GM23338 (cell line): Measurements from ENCODE around the gene DPF1. TPM values are rescaled to one million over a fixed set of nuclear protein-coding genes. Genes with fewer than 3 reads are reported as not detected.

ENCODE experiments used
- ATAC-seq: fragments of 200-7000 bp; cut with Tn5 transposase; 3 replicates; pipeline ENCODE4 v1.9.1; 2020
- DNase-seq: peaks from one replicate; pipeline ENCODE4 v3.0.0-alpha.2; 2015; ENCODE audit warnings: low spot score
- H2AFZ ChIP-seq: fragments of 200-600 bp; sonication (generic); 2 replicates; pipeline ENCODE4 v1.8.0; 2016; ENCODE audit warnings: antibody characterized with exemption, mild to moderate bottlenecking, moderate library complexity
- H3F3A ChIP-seq: fragments of 200-600 bp; sonication (generic); replicated peaks from 2 replicates; pipeline ENCODE4 v1.8.0; 2017; ENCODE audit warnings: antibody characterized with exemption, mixed run types, low read depth
- H3K27ac ChIP-seq: fragments of 200-600 bp; sonication (generic); 2 replicates; pipeline ENCODE4 v1.6.1; 2016; ENCODE audit warnings: low read depth
- H3K27me3 ChIP-seq: fragments of 200-600 bp; sonication (generic); 2 replicates; pipeline ENCODE4 v1.8.0; 2016; ENCODE audit warnings: mild to moderate bottlenecking, mixed run types, moderate library complexity; ENCODE audit not compliant: insufficient read depth
- H3K36me3 ChIP-seq: fragments of 200-600 bp; sonication (generic); 2 replicates; pipeline ENCODE4 v1.8.0; 2016; ENCODE audit warnings: mild to moderate bottlenecking; ENCODE audit not compliant: insufficient read depth
- H3K4me1 ChIP-seq: fragments of 200-600 bp; sonication (generic); 2 replicates; pipeline ENCODE4 v1.8.0; 2016; ENCODE audit warnings: mild to moderate bottlenecking, moderate library complexity; ENCODE audit not compliant: insufficient read depth
- H3K4me2 ChIP-seq: fragments of 200-600 bp; sonication (generic); 2 replicates; pipeline ENCODE4 v1.7.1; 2017; ENCODE audit warnings: mixed run types
- H3K4me3 ChIP-seq: fragments of 200-600 bp; sonication (generic); 2 replicates; pipeline ENCODE4 v1.6.1; 2016; ENCODE audit warnings: mixed run types
- H3K79me2 ChIP-seq: fragments of 200-600 bp; sonication (generic); replicated peaks from 2 replicates; pipeline ENCODE4 v1.8.0; 2017; ENCODE audit warnings: mild to moderate bottlenecking; ENCODE audit not compliant: insufficient read depth
- H3K9me2 ChIP-seq: fragments of 200-600 bp; sonication (generic); 2 replicates; pipeline ENCODE4 v1.8.0; 2017; ENCODE audit not compliant: insufficient read depth
- H4K20me1 ChIP-seq: fragments of 200-600 bp; sonication (generic); replicated peaks from 2 replicates; pipeline ENCODE4 v1.8.0; 2017; ENCODE audit warnings: mild to moderate bottlenecking; ENCODE audit not compliant: insufficient read depth
- H3K27ac Mint-ChIP-seq: 2 replicates; pipeline ENCODE4 v1.8.0; 2020; ENCODE audit warnings: inconsistent platforms, mild to moderate bottlenecking, moderate library complexity, mixed read lengths
- H3K27me3 Mint-ChIP-seq: 3 replicates; pipeline ENCODE4 v1.8.0; 2022; ENCODE audit warnings: low read depth, mild to moderate bottlenecking, moderate library complexity, mixed read lengths, inconsistent platforms; ENCODE audit not compliant: insufficient read depth, poor library complexity
- H3K36me3 Mint-ChIP-seq: 3 replicates; pipeline ENCODE4 v1.8.0; 2021; ENCODE audit warnings: low read depth, mild to moderate bottlenecking, inconsistent platforms, moderate library complexity, mixed read lengths
- H3K4me1 Mint-ChIP-seq: 3 replicates; pipeline ENCODE4 v1.8.0; 2020; ENCODE audit warnings: mild to moderate bottlenecking, inconsistent platforms, mixed read lengths
- H3K4me3 Mint-ChIP-seq: 3 replicates; pipeline ENCODE4 v1.8.0; 2021; ENCODE audit warnings: moderate library complexity, mild to moderate bottlenecking, inconsistent platforms, mixed read lengths
- H3K9me3 Mint-ChIP-seq: 3 replicates; pipeline ENCODE4 v1.8.0; 2020; ENCODE audit warnings: moderate library complexity, mild to moderate bottlenecking, inconsistent platforms, mixed read lengths
- CTCF ChIP-seq, 2 experiments: fragments of 200-600 bp in 1 of 2; sonication (generic) in 1 of 2; conservative IDR thresholded peaks; 2 replicates each; pipeline versions ENCODE4 v1.5.1 to v1.6.1; 2016 to 2017; ENCODE audit warnings: antibody characterized with exemption in 2 of 2, low read depth in 2 of 2, mild to moderate bottlenecking in 2 of 2, moderate library complexity in 1 of 2
- EZH2 ChIP-seq: fragments of 200-600 bp; sonication (generic); IDR thresholded peaks from one replicate; pipeline ENCODE4 v1.8.0; 2017; ENCODE audit warnings: antibody characterized with exemption, mild to moderate bottlenecking, low read depth; ENCODE audit not compliant: unreplicated experiment
- JUNB ChIP-seq: IDR thresholded peaks from one replicate; pipeline ENCODE4 v1.6.1; 2016; ENCODE audit warnings: antibody characterized with exemption; ENCODE audit not compliant: unreplicated experiment
- NANOG ChIP-seq: IDR thresholded peaks from 2 replicates; pipeline ENCODE4 v1.6.1; 2016; ENCODE audit warnings: antibody characterized with exemption, borderline replicate concordance
- POLR2AphosphoS5 ChIP-seq: IDR thresholded peaks from 2 replicates; pipeline ENCODE4 v1.6.1; 2016; ENCODE audit warnings: antibody characterized with exemption, low read depth
- REST ChIP-seq: IDR thresholded peaks from one replicate; pipeline ENCODE4 v1.6.1; 2018; ENCODE audit warnings: antibody characterized with exemption; ENCODE audit not compliant: unreplicated experiment
- STAT1 ChIP-seq: IDR thresholded peaks from one replicate; pipeline ENCODE4 v1.6.1; 2016; ENCODE audit warnings: antibody characterized with exemption; ENCODE audit not compliant: unreplicated experiment
- ZNF114 ChIP-seq: fragments of 250-450 bp; sonication (Bioruptor Pico); IDR thresholded peaks from 2 replicates; pipeline ENCODE4 v1.5.0; 2020; ENCODE audit warnings: mild to moderate bottlenecking, moderate library complexity
- ZNF462 ChIP-seq: fragments of 250-450 bp; sonication (Bioruptor Pico); IDR thresholded peaks from 2 replicates; pipeline ENCODE4 v1.5.0; 2020; ENCODE audit warnings: mild to moderate bottlenecking, moderate library complexity
- polyA plus RNA-seq: library from polyadenylated mRNA; unstranded; fragments of >200 nt; fragmentation: Nextera tagmentation; extraction: Ambion mirVana; gene quantifications from 2 replicates; pipeline ENCODE4 v1.2.1, GENCODE V29; 2016
- total RNA-seq: library from RNA; depleted of rRNA; stranded (reverse); fragments of >200 nt; shearing (Covaris generic); gene quantifications from 2 replicates; pipeline ENCODE4 v1.2.3, GENCODE V29; 2014
- TF ChIP-seq, protein P1 (sequence below): IDR thresholded peaks from 2 replicates; pipeline ENCODE4 v1.6.1; 2016; ENCODE audit warnings: antibody characterized with exemption

The DPF1 gene
- total and polyA plus RNA-seq, 2 experiments from 2014 or later, result 8.3 to 11.7 TPM

- peaks cover 3% of the 10 kb centered on the region for H3K36me3 ChIP-seq
- H3K27me3 ChIP-seq, result no peaks in the 10 kb centered on the region
- H3K27ac Mint-ChIP-seq, result no peak overlapping the region
- no peak overlapping the region for H3K27ac ChIP-seq
- TF ChIP-seq JUNB (no peak), NANOG (no peak), STAT1 (no peak), REST (no peak), ZNF462 (CRISPR knock-in tag) (no peak), EZH2 (no peak), ZNF114 (no peak), CTCF (conservative IDR thresholded peaks at IDR 0.05; ENCODE audit: low read depth in 2 of 2) (no peak), POLR2AphosphoS5 (no peak)
- TF ChIP-seq, protein P1, sequence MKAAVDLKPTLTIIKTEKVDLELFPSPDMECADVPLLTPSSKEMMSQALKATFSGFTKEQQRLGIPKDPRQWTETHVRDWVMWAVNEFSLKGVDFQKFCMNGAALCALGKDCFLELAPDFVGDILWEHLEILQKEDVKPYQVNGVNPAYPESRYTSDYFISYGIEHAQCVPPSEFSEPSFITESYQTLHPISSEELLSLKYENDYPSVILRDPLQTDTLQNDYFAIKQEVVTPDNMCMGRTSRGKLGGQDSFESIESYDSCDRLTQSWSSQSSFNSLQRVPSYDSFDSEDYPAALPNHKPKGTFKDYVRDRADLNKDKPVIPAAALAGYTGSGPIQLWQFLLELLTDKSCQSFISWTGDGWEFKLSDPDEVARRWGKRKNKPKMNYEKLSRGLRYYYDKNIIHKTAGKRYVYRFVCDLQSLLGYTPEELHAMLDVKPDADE, result no peak
- H3K9me2 ChIP-seq, result no peaks in the 10 kb centered on the region
- H3K4me2 ChIP-seq, result no peak overlapping the region
- H2AFZ ChIP-seq, result no peak overlapping the region
- H3K4me1 ChIP-seq, result peaks cover 7% of the 10 kb centered on the region; the same call in 1 of the 2 replicates
- no peaks in the 10 kb centered on the region for H3K79me2 ChIP-seq
- H3K4me3 Mint-ChIP-seq, result no peak overlapping the region
- H3K9me3 Mint-ChIP-seq, result peaks cover 20% of the 10 kb centered on the region
- peaks cover 16% of the 10 kb centered on the region for H3K27me3 Mint-ChIP-seq
- H3F3A ChIP-seq, result no peaks in the 10 kb centered on the region
- H3K36me3 Mint-ChIP-seq, result peaks cover 47% of the 10 kb centered on the region
- peaks cover 5% of the 10 kb centered on the region; the same call in 2 of the 3 replicates for H3K4me1 Mint-ChIP-seq
- ATAC-seq (no peak), DNase-seq (no peak)
- H3K4me3 ChIP-seq, result no peak overlapping the region
- no peaks in the 10 kb centered on the region for H4K20me1 ChIP-seq
Observed at GRCh38 chr19:38163419-38164290, 60.4 kb downstream of the DPF1 start.
